KMS-11 (cell line): ENCODE measurements around the gene CCDC3.

Experiments used
- H2AFZ ChIP-seq: fragments of 200-600 bp; sonication (generic); 2 replicates; pipeline ENCODE4 v1.6.1; 2016; ENCODE audit warnings: antibody characterized with exemption, mixed run types, low read depth
- H3K27ac ChIP-seq: fragments of 200-600 bp; sonication (generic); 2 replicates; pipeline ENCODE4 v1.6.1; 2016; ENCODE audit warnings: mild to moderate bottlenecking, mixed run types
- H3K27me3 ChIP-seq: fragments of 200-600 bp; sonication (generic); 2 replicates; pipeline ENCODE4 v1.6.1; 2017; ENCODE audit warnings: mild to moderate bottlenecking, low read depth, mixed run types, moderate library complexity; ENCODE audit not compliant: insufficient read depth
- H3K36me3 ChIP-seq: fragments of 200-600 bp; sonication (generic); 2 replicates; pipeline ENCODE4 v1.6.1; 2017; ENCODE audit warnings: mild to moderate bottlenecking, mixed run types; ENCODE audit not compliant: insufficient read depth
- H3K4me1 ChIP-seq: fragments of 200-600 bp; sonication (generic); 2 replicates; pipeline ENCODE4 v1.6.1; 2016; ENCODE audit warnings: mild to moderate bottlenecking, low read depth, mixed run types; ENCODE audit not compliant: poor library complexity, severe bottlenecking
- H3K4me2 ChIP-seq: fragments of 200-600 bp; sonication (generic); 2 replicates; pipeline ENCODE4 v1.7.0; 2016; ENCODE audit warnings: mild to moderate bottlenecking, mixed run types
- H3K4me3 ChIP-seq: fragments of 200-600 bp; sonication (generic); IDR thresholded peaks from 2 replicates; pipeline ENCODE4 v1.6.1; 2017; ENCODE audit warnings: low read depth, low read length, mixed read lengths; ENCODE audit not compliant: insufficient read depth
- H3K79me2 ChIP-seq: fragments of 200-600 bp; sonication (generic); 2 replicates; pipeline ENCODE4 v1.6.1; 2016; ENCODE audit warnings: low read depth, mixed run types; ENCODE audit not compliant: insufficient read depth
- H3K9ac ChIP-seq: fragments of 200-600 bp; sonication (generic); 2 replicates; pipeline ENCODE4 v1.6.1; 2016; ENCODE audit warnings: mild to moderate bottlenecking, mixed run types
- H4K20me1 ChIP-seq: fragments of 200-600 bp; sonication (generic); 2 replicates; pipeline ENCODE4 v1.6.1; 2016; ENCODE audit warnings: mild to moderate bottlenecking, mixed run types; ENCODE audit not compliant: insufficient read depth
- TF ChIP-seq, protein P1 (sequence below): fragments of 200-600 bp; sonication (generic); conservative IDR thresholded peaks from 2 replicates; pipeline ENCODE4 v1.6.1; 2017; ENCODE audit warnings: low read depth, mild to moderate bottlenecking, antibody characterized with exemption, low read length, moderate library complexity, mixed read lengths

CCDC3 gene

DNA sequence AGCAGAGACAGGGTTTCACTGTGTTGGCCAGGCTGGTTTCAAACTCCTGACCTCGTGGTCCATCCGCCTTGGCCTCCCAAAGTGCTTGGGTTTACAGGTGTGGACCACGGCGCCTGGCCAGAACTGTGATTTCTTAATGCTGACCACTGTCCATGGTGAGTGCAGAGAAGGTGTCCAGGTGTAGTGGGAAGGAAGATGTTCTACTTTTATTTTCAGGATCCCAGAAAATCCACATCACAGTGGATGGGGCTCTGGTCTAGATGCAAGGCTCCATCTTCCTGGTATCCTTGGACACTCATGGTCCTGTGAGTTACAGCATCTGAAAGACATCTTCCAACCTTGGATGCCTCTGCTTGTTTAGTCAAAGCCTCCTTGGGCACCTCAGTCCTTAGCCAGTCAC, 92.7 kb downstream of the CCDC3 start:
- no peaks in the 10 kb centered on the region for H3K36me3 ChIP-seq
- H3K9ac ChIP-seq, result no peak overlapping the region
- H3K27me3 ChIP-seq, result no peaks in the 10 kb centered on the region
- TF ChIP-seq, protein P1, sequence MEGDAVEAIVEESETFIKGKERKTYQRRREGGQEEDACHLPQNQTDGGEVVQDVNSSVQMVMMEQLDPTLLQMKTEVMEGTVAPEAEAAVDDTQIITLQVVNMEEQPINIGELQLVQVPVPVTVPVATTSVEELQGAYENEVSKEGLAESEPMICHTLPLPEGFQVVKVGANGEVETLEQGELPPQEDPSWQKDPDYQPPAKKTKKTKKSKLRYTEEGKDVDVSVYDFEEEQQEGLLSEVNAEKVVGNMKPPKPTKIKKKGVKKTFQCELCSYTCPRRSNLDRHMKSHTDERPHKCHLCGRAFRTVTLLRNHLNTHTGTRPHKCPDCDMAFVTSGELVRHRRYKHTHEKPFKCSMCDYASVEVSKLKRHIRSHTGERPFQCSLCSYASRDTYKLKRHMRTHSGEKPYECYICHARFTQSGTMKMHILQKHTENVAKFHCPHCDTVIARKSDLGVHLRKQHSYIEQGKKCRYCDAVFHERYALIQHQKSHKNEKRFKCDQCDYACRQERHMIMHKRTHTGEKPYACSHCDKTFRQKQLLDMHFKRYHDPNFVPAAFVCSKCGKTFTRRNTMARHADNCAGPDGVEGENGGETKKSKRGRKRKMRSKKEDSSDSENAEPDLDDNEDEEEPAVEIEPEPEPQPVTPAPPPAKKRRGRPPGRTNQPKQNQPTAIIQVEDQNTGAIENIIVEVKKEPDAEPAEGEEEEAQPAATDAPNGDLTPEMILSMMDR, result no peak
- H3K79me2 ChIP-seq, result no peaks in the 10 kb centered on the region
- no peak overlapping the region for H3K4me3 ChIP-seq
- no peak overlapping the region for H3K27ac ChIP-seq
- H2AFZ ChIP-seq, result no peak overlapping the region
- H4K20me1 ChIP-seq, result no peaks in the 10 kb centered on the region
- no peaks in the 10 kb centered on the region for H3K4me1 ChIP-seq
- no peak overlapping the region for H3K4me2 ChIP-seq

DNA sequence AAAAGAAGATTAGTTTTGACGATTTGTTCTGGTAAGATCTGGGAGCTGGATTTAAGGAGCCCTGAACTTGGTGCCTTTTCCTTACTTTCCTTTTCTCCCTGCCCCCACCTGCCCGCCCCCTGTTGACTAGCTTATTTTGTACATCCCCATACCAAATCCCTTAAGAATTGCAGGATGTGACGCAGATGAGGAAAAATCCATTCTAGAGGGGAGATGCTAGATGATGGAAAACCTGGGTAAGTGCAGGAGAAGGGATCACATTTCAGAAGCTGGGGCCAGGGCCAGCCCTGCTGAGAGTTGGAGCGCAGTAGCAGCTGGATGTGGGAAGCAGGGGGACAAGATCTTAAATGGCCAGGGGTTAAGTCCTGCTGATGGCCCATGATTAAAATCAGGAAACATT, 93.9 kb downstream of the CCDC3 start:
- Histone ChIP-seq H3K79me2 (no peaks in the 10 kb centered on the region), H3K4me2 (no peak overlapping the region), H3K27ac (no peak overlapping the region), H2AFZ (no peak overlapping the region), H3K27me3 (no peaks in the 10 kb centered on the region), H3K36me3 (no peaks in the 10 kb centered on the region), H3K9ac (no peak overlapping the region), H3K4me3 (no peak overlapping the region), H4K20me1 (no peaks in the 10 kb centered on the region), H3K4me1 (no peaks in the 10 kb centered on the region)
- TF ChIP-seq, protein P1, result no peak

DNA sequence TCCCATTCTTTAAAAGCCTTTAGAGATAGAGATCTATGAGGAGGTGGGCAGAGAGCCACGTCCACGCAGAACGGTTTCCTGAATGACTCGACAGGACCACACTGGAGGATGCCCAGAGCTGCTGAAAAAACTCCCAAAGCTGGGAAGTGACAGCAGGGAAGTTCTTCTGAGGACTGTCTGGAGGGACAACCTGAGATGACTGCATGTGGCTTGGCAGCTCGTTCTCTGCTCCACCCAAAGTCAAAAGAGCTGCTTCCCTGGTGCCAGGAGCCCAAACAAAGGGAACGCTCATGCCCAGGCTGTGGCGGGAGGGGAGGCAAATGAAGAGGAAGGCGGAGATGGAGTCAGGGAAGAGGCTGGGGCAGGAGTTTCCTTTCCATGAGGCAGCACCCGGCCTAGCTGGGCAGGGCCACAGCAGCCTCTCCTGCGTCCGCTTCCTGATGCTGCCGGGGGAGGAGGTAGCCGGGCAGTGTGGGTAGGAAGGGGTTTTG, 95.4 kb downstream of the CCDC3 start:
- H3K4me2 ChIP-seq, result no peak overlapping the region
- H3K27ac ChIP-seq, result no peak overlapping the region
- H3K79me2 ChIP-seq, result no peaks in the 10 kb centered on the region
- H3K9ac ChIP-seq, result no peak overlapping the region
- H2AFZ ChIP-seq, result no peak overlapping the region
- H3K27me3 ChIP-seq, result no peaks in the 10 kb centered on the region
- H3K36me3 ChIP-seq, result no peaks in the 10 kb centered on the region
- no peaks in the 10 kb centered on the region for H3K4me1 ChIP-seq
- H3K4me3 ChIP-seq, result no peak overlapping the region
- TF ChIP-seq, protein P1, result no peak
- H4K20me1 ChIP-seq, result no peaks in the 10 kb centered on the region

DNA sequence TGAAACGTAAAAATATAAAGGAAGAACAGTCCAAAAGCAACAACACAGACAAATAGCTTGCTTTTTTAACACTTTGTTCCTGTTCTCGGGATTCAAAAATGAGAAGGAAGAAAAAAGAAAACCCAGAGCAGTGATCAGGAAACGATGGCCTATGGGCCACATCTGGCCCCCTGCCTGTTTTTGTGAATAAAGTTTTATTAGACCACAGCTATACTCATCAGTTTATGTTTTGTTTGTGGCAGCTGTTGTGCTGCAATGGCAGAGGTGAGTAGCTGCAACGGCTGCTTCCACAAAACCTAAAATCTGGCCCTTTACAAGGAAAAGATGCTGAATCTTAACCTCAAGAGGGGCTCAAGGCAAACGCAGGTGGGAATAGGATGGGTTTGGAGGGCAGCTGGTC, 96.4 kb downstream of the CCDC3 start:
- TF ChIP-seq, protein P1, result no peak

More for the DNA sequence above, 96.4 kb downstream of the CCDC3 start:
- H2AFZ ChIP-seq, result no peak overlapping the region
- no peaks in the 10 kb centered on the region for H3K4me1 ChIP-seq
- H3K4me3 ChIP-seq, result no peak overlapping the region
- H3K36me3 ChIP-seq, result no peaks in the 10 kb centered on the region
- no peaks in the 10 kb centered on the region for H4K20me1 ChIP-seq
- no peaks in the 10 kb centered on the region for H3K27me3 ChIP-seq
- H3K79me2 ChIP-seq, result no peaks in the 10 kb centered on the region
- no peak overlapping the region for H3K4me2 ChIP-seq
- H3K9ac ChIP-seq, result no peak overlapping the region
- no peak overlapping the region for H3K27ac ChIP-seq
